ENCODE results near the gene TMEM69.
"Not testable (repeated sequence)": the region's sequence is repeated elsewhere in the genome, so short reads cannot be mapped to it uniquely, and the experiment has no call there.

Gene TMEM69

GRCh38 chr1:45721207-45721606 is 33.2 kb downstream of the TMEM69 start:
- H3K27ac ChIP-seq (replicated peaks; ENCODE audit: low read length), result no peak overlapping the region
- no peak overlapping the region for H2BK12ac ChIP-seq (ENCODE audit: low read length)
- H3K9me3 ChIP-seq (replicated peaks in 1 of 2; ENCODE audit: control insufficient read depth in 2 of 2, insufficient read depth in 1 of 2, low read depth in 1 of 2, low read length in 2 of 2), result no peaks in the 10 kb centered on the region
- H3K4me3 ChIP-seq (ENCODE audit: low read length in 2 of 2), result peak overlapping the region in 1 of 2 donors; percentile 34
- no peak overlapping the region for H3K23ac ChIP-seq (ENCODE audit: low read depth, low read length, poor library complexity)
- H4K8ac ChIP-seq (ENCODE audit: low read depth, low read length), result no peak overlapping the region
- H2BK5ac ChIP-seq (ENCODE audit: low read length), result no peak overlapping the region
- no peak overlapping the region for H3K14ac ChIP-seq (ENCODE audit: low read length)
- H3K18ac ChIP-seq (ENCODE audit: low read length), result no peak overlapping the region
- H3K36me3 ChIP-seq (replicated peaks in 1 of 2; ENCODE audit: control insufficient read depth in 2 of 2, insufficient read depth in 2 of 2, low read length in 2 of 2), result peaks cover 0 to 18% of the 10 kb centered on the region in 2 donors
- no peaks in the 10 kb centered on the region for H3K79me1 ChIP-seq (ENCODE audit: low read depth, low read length)
- H2AFZ ChIP-seq (ENCODE audit: low read length), result no peak overlapping the region
- no peak overlapping the region for H2AK5ac ChIP-seq (ENCODE audit: low read depth, low read length)
- no peak overlapping the region for H4K91ac ChIP-seq (ENCODE audit: low read depth, low read length, poor library complexity)
- DNase-seq (ENCODE audit: low spot score), result no peak
- H3K4ac ChIP-seq (ENCODE audit: low read length), result no peak overlapping the region
- H3K4me2 ChIP-seq (ENCODE audit: insufficient read depth, low read length, poor library complexity, severe bottlenecking), result no peak overlapping the region
- H2BK15ac ChIP-seq (ENCODE audit: low read length), result no peak overlapping the region
- no peaks in the 10 kb centered on the region for H3K27me3 ChIP-seq (ENCODE audit: control insufficient read depth in 3 of 3, insufficient read depth in 3 of 3, low read depth in 1 of 3, low read length in 3 of 3)
- no peak overlapping the region for H3K9ac ChIP-seq (ENCODE audit: low read depth, low read length, poor library complexity)
- no peak overlapping the region for H2BK120ac ChIP-seq (ENCODE audit: low read depth, low read length)
- no CpG with 5 or more reads among the region's 1 CpG for WGBS, 2 donors (ENCODE audit: extremely low coverage in 2 of 2, insufficient read length in 2 of 2, insufficient replicate concordance in 1 of 2)
- H3K4me1 ChIP-seq (ENCODE audit: control insufficient read depth in 2 of 2, insufficient read depth in 1 of 2, low read depth in 1 of 2, low read length in 2 of 2), result no peaks in the 10 kb centered on the region

GRCh38 chr1:45722809-45723208 is 34.8 kb downstream of the TMEM69 start:
- Histone ChIP-seq H3K4me3 (ENCODE audit: low read length in 2 of 2) (no peak overlapping the region), H3K4ac (ENCODE audit: low read length) (no peak overlapping the region), H3K9me3 (replicated peaks in 1 of 2; ENCODE audit: control insufficient read depth in 2 of 2, insufficient read depth in 1 of 2, low read depth in 1 of 2, low read length in 2 of 2) (no peaks in the 10 kb centered on the region), H2BK15ac (ENCODE audit: low read length) (no peak overlapping the region), H4K91ac (ENCODE audit: low read depth, low read length, poor library complexity) (no peak overlapping the region), H3K23ac (ENCODE audit: low read depth, low read length, poor library complexity) (no peak overlapping the region), H2AK5ac (ENCODE audit: low read depth, low read length) (no peak overlapping the region), H4K8ac (ENCODE audit: low read depth, low read length) (no peak overlapping the region), H3K9ac (ENCODE audit: low read depth, low read length, poor library complexity) (no peak overlapping the region), H2BK120ac (ENCODE audit: low read depth, low read length) (no peak overlapping the region), H3K4me1 (ENCODE audit: control insufficient read depth in 2 of 2, insufficient read depth in 1 of 2, low read depth in 1 of 2, low read length in 2 of 2) (no peaks in the 10 kb centered on the region), H3K79me1 (ENCODE audit: low read depth, low read length) (no peaks in the 10 kb centered on the region), H3K27ac (replicated peaks; ENCODE audit: low read length) (no peak overlapping the region), H2BK12ac (ENCODE audit: low read length) (no peak overlapping the region), H3K18ac (ENCODE audit: low read length) (no peak overlapping the region), H3K14ac (ENCODE audit: low read length) (no peak overlapping the region), H3K27me3 (ENCODE audit: control insufficient read depth in 3 of 3, insufficient read depth in 3 of 3, low read depth in 1 of 3, low read length in 3 of 3) (no peaks in the 10 kb centered on the region), H3K4me2 (ENCODE audit: insufficient read depth, low read length, poor library complexity, severe bottlenecking) (no peak overlapping the region), H3K36me3 (replicated peaks in 1 of 2; ENCODE audit: control insufficient read depth in 2 of 2, insufficient read depth in 2 of 2, low read length in 2 of 2) (peaks cover 0 to 24% of the 10 kb centered on the region in 2 donors), H2BK5ac (ENCODE audit: low read length) (no peak overlapping the region), H2AFZ (ENCODE audit: low read length) (no peak overlapping the region)
- no peak for DNase-seq (ENCODE audit: low spot score)
- whole genome bisulfite sequencing, 2 donors (ENCODE audit: extremely low coverage in 2 of 2, insufficient read length in 2 of 2, insufficient replicate concordance in 1 of 2), result no CpG with 5 or more reads among the region's 3 CpGs

- Histone ChIP-seq H3K4me3 (ENCODE audit: low read length in 2 of 2) (no peak overlapping the region), H3K36me3 (replicated peaks in 1 of 2; ENCODE audit: control insufficient read depth in 2 of 2, insufficient read depth in 2 of 2, low read length in 2 of 2) (peaks cover 0 to 30% of the 10 kb centered on the region in 2 donors), H2BK12ac (ENCODE audit: low read length) (no peak overlapping the region), H3K18ac (ENCODE audit: low read length) (no peak overlapping the region), H4K8ac (ENCODE audit: low read depth, low read length) (no peak overlapping the region), H2BK120ac (ENCODE audit: low read depth, low read length) (no peak overlapping the region), H3K4ac (ENCODE audit: low read length) (no peak overlapping the region), H3K23ac (ENCODE audit: low read depth, low read length, poor library complexity) (no peak overlapping the region), H3K27ac (replicated peaks; ENCODE audit: low read length) (no peak overlapping the region), H3K79me1 (ENCODE audit: low read depth, low read length) (no peaks in the 10 kb centered on the region), H4K91ac (ENCODE audit: low read depth, low read length, poor library complexity) (no peak overlapping the region), H3K14ac (ENCODE audit: low read length) (no peak overlapping the region), H3K4me2 (ENCODE audit: insufficient read depth, low read length, poor library complexity, severe bottlenecking) (no peak overlapping the region), H2BK15ac (ENCODE audit: low read length) (no peak overlapping the region), H3K9ac (ENCODE audit: low read depth, low read length, poor library complexity) (no peak overlapping the region), H3K9me3 (replicated peaks in 1 of 2; ENCODE audit: control insufficient read depth in 2 of 2, insufficient read depth in 1 of 2, low read depth in 1 of 2, low read length in 2 of 2) (no peaks in the 10 kb centered on the region), H3K27me3 (ENCODE audit: control insufficient read depth in 3 of 3, insufficient read depth in 3 of 3, low read depth in 1 of 3, low read length in 3 of 3) (no peaks in the 10 kb centered on the region), H2AK5ac (ENCODE audit: low read depth, low read length) (no peak overlapping the region), H3K4me1 (ENCODE audit: control insufficient read depth in 2 of 2, insufficient read depth in 1 of 2, low read depth in 1 of 2, low read length in 2 of 2) (no peaks in the 10 kb centered on the region), H2BK5ac (ENCODE audit: low read length) (no peak overlapping the region), H2AFZ (ENCODE audit: low read length) (no peak overlapping the region)
- DNase-seq (ENCODE audit: low spot score), result no peak
Observed at GRCh38 chr1:45723248-45723930, 35.4 kb downstream of the TMEM69 start.

- peaks cover 0 to 30% of the 10 kb centered on the region in 2 donors for H3K36me3 ChIP-seq (replicated peaks in 1 of 2; ENCODE audit: control insufficient read depth in 2 of 2, insufficient read depth in 2 of 2, low read length in 2 of 2)
- not testable (repeated sequence) for H3K27me3 ChIP-seq (ENCODE audit: control insufficient read depth in 3 of 3, insufficient read depth in 3 of 3, low read depth in 1 of 3, low read length in 3 of 3); H4K91ac ChIP-seq (ENCODE audit: low read depth, low read length, poor library complexity); H3K9me3 ChIP-seq (replicated peaks in 1 of 2; ENCODE audit: control insufficient read depth in 2 of 2, insufficient read depth in 1 of 2, low read depth in 1 of 2, low read length in 2 of 2); H3K18ac ChIP-seq (ENCODE audit: low read length); H2BK12ac ChIP-seq (ENCODE audit: low read length); H2BK15ac ChIP-seq (ENCODE audit: low read length); H4K8ac ChIP-seq (ENCODE audit: low read depth, low read length); H2BK5ac ChIP-seq (ENCODE audit: low read length); H3K4me1 ChIP-seq (ENCODE audit: control insufficient read depth in 2 of 2, insufficient read depth in 1 of 2, low read depth in 1 of 2, low read length in 2 of 2); H3K4me2 ChIP-seq (ENCODE audit: insufficient read depth, low read length, poor library complexity, severe bottlenecking); DNase-seq (ENCODE audit: low spot score); H3K79me1 ChIP-seq (ENCODE audit: low read depth, low read length); H3K4me3 ChIP-seq (ENCODE audit: low read length in 2 of 2); H3K27ac ChIP-seq (replicated peaks; ENCODE audit: low read length); H2AK5ac ChIP-seq (ENCODE audit: low read depth, low read length); H3K4ac ChIP-seq (ENCODE audit: low read length); H2AFZ ChIP-seq (ENCODE audit: low read length); H3K9ac ChIP-seq (ENCODE audit: low read depth, low read length, poor library complexity); H3K23ac ChIP-seq (ENCODE audit: low read depth, low read length, poor library complexity); H2BK120ac ChIP-seq (ENCODE audit: low read depth, low read length); H3K14ac ChIP-seq (ENCODE audit: low read length)
- WGBS, 2 donors (ENCODE audit: extremely low coverage in 2 of 2, insufficient read length in 2 of 2, insufficient replicate concordance in 1 of 2), result no CpG with 5 or more reads among the region's 9 CpGs
Observed at GRCh38 chr1:45726007-45726406, 38.0 kb downstream of the TMEM69 start.
